Liver (tissue), 3 donors: ENCODE measurements around the gene PLA2G3.

Experiments
- JUND ChIP-seq, 2 donors: IDR thresholded peaks; 2 replicates each; pipeline ENCODE4 v1.6.1; 2016; ENCODE audit warnings: antibody characterized with exemption in 2 of 2
- RAD21 ChIP-seq, 2 donors: IDR thresholded peaks; 2 replicates each; pipeline ENCODE4 v1.6.1; 2016; ENCODE audit warnings: antibody characterized with exemption in 2 of 2, mild to moderate bottlenecking in 2 of 2
- SP1 ChIP-seq: IDR thresholded peaks from 2 replicates; pipeline ENCODE4 v1.6.1; 2018; ENCODE audit warnings: antibody characterized with exemption, mild to moderate bottlenecking
- TAF1 ChIP-seq: conservative IDR thresholded peaks from 2 replicates; pipeline ENCODE4 v1.6.1; 2016; ENCODE audit warnings: antibody characterized with exemption, mild to moderate bottlenecking
- YY1 ChIP-seq: IDR thresholded peaks from 2 replicates; pipeline ENCODE4 v1.6.1; 2016; ENCODE audit warnings: antibody characterized with exemption, mild to moderate bottlenecking
- TF ChIP-seq, protein P1 (sequence below): fragments of 150-350 bp; IDR thresholded peaks from 2 replicates; pipeline ENCODE4 v1.5.1; 2017; ENCODE audit warnings: improper control_type of control experiment, low read depth, low read length; ENCODE audit not compliant: missing input control
- TF ChIP-seq, protein P2 (sequence below): IDR thresholded peaks from 2 replicates; pipeline ENCODE4 v1.6.1; 2016; ENCODE audit warnings: antibody characterized with exemption
- TF ChIP-seq, protein P3 (sequence below): IDR thresholded peaks from 2 replicates; pipeline ENCODE4 v1.6.1; 2016; ENCODE audit warnings: antibody characterized with exemption, mild to moderate bottlenecking
- TF ChIP-seq, protein P4 (sequence below): IDR thresholded peaks from 2 replicates; pipeline ENCODE4 v1.6.1; 2016; ENCODE audit warnings: antibody characterized with exemption
- donor health status: healthy.
- donor health status: healthy.

DNA sequence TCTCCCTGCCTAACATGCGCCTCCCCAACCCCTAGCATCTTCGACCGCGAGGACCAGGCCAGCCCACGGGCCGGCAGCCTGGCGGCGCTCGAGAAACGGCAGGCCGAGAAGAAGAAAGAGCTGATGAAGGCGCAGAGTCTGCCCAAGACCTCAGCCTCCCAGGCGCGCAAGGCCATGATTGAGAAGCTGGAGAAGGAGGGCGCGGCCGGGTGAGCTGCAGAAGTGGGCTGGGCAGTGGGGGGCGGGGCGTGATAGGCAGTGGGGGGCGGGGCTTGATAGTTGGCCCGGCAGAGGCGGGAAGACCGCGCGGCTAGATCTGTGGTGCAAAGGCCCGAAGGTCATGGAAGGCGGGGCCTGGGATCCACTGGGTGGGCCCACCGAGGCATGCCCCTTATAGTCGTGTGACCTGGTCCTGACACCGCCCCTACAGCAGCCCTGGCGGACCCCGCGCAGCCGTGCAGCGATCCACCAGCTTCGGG is 41.6 kb downstream of the PLA2G3 start:
- TF ChIP-seq, protein P1, sequence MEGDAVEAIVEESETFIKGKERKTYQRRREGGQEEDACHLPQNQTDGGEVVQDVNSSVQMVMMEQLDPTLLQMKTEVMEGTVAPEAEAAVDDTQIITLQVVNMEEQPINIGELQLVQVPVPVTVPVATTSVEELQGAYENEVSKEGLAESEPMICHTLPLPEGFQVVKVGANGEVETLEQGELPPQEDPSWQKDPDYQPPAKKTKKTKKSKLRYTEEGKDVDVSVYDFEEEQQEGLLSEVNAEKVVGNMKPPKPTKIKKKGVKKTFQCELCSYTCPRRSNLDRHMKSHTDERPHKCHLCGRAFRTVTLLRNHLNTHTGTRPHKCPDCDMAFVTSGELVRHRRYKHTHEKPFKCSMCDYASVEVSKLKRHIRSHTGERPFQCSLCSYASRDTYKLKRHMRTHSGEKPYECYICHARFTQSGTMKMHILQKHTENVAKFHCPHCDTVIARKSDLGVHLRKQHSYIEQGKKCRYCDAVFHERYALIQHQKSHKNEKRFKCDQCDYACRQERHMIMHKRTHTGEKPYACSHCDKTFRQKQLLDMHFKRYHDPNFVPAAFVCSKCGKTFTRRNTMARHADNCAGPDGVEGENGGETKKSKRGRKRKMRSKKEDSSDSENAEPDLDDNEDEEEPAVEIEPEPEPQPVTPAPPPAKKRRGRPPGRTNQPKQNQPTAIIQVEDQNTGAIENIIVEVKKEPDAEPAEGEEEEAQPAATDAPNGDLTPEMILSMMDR = no peak
- no peak for TF ChIP-seq TAF1
- TF ChIP-seq, protein P2, sequence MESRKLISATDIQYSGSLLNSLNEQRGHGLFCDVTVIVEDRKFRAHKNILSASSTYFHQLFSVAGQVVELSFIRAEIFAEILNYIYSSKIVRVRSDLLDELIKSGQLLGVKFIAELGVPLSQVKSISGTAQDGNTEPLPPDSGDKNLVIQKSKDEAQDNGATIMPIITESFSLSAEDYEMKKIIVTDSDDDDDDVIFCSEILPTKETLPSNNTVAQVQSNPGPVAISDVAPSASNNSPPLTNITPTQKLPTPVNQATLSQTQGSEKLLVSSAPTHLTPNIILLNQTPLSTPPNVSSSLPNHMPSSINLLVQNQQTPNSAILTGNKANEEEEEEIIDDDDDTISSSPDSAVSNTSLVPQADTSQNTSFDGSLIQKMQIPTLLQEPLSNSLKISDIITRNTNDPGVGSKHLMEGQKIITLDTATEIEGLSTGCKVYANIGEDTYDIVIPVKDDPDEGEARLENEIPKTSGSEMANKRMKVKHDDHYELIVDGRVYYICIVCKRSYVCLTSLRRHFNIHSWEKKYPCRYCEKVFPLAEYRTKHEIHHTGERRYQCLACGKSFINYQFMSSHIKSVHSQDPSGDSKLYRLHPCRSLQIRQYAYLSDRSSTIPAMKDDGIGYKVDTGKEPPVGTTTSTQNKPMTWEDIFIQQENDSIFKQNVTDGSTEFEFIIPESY = no peak
- TF ChIP-seq, protein P3, sequence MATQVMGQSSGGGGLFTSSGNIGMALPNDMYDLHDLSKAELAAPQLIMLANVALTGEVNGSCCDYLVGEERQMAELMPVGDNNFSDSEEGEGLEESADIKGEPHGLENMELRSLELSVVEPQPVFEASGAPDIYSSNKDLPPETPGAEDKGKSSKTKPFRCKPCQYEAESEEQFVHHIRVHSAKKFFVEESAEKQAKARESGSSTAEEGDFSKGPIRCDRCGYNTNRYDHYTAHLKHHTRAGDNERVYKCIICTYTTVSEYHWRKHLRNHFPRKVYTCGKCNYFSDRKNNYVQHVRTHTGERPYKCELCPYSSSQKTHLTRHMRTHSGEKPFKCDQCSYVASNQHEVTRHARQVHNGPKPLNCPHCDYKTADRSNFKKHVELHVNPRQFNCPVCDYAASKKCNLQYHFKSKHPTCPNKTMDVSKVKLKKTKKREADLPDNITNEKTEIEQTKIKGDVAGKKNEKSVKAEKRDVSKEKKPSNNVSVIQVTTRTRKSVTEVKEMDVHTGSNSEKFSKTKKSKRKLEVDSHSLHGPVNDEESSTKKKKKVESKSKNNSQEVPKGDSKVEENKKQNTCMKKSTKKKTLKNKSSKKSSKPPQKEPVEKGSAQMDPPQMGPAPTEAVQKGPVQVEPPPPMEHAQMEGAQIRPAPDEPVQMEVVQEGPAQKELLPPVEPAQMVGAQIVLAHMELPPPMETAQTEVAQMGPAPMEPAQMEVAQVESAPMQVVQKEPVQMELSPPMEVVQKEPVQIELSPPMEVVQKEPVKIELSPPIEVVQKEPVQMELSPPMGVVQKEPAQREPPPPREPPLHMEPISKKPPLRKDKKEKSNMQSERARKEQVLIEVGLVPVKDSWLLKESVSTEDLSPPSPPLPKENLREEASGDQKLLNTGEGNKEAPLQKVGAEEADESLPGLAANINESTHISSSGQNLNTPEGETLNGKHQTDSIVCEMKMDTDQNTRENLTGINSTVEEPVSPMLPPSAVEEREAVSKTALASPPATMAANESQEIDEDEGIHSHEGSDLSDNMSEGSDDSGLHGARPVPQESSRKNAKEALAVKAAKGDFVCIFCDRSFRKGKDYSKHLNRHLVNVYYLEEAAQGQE = no peak
- TF ChIP-seq SP1 = no peak
- TF ChIP-seq, protein P4, sequence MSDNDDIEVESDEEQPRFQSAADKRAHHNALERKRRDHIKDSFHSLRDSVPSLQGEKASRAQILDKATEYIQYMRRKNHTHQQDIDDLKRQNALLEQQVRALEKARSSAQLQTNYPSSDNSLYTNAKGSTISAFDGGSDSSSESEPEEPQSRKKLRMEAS = no peak
- TF ChIP-seq JUND (IDR thresholded peaks at IDR 0.05) = no peak
- TF ChIP-seq RAD21 (IDR thresholded peaks at IDR 0.05) = no peak
- no peak for TF ChIP-seq YY1
